Measurements from ENCODE around the gene KCNF1.

Gene KCNF1

DNA sequence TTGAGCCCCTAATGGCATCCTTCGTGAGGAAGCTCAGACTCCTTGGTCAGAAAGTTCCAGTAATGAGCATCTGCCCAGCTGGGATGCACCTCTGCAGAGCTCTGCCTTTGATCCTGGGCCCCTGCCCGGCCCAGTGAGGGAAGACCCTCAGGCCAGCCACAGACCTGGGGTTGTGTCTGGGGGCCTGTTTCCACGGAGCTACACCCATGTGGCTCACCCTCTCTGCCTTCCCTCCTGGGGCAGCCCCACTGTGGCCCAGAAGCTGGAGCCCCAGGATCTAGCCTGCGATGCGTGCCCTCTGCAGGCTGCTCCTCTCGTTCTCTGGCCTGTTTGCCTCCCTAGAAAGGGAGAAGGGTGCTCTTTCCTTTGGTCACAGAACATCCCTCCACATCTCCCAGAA, 9.8 kb downstream of the KCNF1 start:
- DNase-seq, result no peak

DNA sequence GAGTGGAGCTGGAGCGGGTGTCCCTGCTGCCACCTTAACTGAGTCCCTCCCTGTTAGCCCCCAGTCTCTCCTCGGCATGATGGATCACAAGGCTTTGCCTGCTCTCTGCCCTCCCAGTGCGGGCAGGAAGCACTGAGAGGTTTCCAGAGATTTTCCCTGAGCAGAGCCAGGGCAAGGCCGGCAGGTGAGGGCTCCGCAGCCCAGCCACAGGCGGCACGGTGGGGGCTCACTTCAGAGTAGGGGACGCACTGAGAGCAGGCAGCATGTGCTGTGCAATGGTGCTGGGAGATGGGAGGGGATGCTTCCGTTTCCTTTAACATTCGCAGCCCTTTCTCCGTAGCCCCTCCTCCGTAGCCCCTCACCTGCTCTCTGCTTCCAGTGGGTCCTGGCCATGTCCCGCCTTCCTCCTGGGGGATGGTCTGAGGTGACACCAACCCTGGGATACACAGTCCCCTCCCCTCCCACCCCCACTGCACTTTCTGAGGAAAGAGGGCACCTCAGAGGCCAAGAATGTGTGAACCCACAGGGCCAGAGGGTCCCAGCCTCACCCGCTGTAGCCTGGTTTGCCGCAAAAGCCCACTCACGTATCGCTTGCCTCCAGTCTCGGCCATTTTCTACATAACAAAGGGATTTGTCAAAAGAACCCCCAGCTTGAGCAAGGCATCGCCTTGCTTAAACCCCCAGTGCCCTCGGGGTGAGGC, 10.7 kb downstream of the KCNF1 start:
- no peak for DNase-seq

DNA sequence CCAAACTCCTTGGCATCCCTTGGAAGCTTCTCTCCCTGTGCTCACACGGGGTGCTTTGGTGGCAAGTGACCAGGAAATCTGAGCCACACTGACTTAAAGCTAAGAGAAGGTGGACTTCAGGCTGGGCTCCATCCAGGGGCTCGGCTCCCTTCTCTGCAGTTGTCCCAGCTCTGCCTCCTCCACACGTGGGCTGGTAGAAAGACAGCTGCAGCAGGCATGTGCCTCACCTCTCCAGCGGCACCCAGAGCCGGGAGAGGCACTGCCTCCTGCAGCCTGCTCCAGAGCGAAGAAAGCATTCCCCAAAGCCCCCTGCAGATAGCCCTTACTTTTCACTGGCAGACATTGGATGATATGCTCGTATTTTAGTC, 11.3 kb downstream of the KCNF1 start:
- no peak for DNase-seq

DNA sequence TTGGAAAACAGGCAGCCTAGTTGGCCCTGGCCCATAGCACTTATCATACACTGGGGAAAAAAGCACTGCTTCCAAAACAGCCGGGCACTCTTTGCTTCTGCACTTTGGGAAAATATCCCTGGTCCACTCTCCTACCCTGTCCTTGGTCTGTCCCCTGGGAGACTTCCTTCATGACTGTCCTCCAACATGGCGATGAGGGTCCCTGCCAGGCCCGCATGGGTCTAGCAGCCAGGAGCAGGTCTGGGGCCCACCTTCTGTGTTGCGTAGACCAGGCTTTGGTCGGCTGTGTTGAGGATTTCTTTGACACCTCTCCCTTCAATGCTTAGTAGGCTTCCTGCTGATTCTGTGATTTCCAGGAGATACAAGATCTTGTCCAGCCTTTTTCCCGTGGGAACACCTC, 12.2 kb downstream of the KCNF1 start:
- DNase-seq, result no peak

DNA sequence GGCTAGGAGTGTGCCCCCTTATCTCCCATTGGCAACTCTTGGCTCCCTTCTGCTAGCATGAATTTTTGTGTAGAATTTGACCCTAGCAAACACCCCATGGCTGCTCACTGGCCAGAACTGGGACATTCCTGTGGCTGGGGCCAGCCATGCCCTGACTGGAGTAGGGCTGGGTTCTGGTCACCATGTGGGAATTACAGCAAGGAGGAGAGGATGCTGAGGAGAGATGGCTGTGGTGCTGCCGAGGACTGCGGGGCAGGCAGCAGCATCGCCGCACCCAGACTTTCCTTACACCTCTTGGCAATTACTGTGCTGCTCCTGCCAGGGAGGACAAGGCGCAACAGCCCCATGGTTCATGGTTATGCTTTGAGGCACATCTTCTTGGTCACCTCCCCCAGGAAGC, 12.7 kb downstream of the KCNF1 start:
- no peak for DNase-seq

DNA sequence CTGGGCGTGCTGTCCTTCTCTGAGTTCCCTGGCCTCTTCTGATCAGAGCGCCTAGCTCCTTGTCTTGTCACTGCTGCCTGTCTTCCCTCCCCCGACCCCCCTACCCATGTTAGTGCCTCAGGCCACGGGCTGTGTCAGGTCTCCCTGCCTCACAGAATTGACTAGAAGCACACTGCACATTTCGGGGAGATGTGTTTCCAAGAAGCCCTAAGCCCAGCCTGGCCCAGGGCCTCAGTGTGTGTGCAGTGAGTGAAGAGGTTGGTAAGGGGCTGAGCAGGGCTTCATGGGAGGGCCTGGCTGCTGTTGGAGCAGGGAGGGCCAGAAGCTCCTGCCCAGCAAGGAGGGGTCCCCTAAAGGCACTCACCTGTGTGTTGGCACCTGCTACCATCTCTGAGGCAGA, 13.1 kb downstream of the KCNF1 start:
- no peak for DNase-seq

DNA sequence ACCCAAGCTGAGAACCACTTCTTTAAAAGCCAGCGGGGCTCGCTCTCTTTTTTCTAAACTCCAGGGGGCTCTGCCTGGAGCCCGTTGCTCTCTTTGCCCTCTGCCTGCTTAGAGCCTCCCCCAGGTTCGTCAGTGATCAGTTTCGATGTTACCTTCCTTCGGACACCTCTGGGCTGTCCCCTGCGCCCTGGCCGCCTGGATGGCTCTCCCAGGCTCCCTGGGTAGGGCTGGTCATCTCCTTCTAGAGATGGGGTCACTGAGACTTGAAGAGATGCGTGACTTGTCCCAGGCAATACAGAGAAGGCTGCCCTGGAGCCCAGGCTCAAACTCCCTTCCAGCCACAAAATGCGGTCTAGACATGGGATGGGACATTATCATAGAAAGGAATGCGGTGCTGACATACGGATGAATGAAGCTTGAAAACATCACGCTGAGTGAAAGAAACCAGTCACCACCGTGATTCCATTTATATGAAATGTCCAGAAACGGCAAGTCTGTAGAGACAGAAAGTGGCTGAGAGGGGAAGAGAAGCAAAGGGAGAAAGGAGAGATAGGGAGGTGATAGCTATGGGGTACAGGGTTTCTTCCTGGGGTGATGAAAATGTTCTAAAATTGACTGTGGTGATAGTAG, 14.6 kb downstream of the KCNF1 start:
- no peak for DNase-seq

DNA sequence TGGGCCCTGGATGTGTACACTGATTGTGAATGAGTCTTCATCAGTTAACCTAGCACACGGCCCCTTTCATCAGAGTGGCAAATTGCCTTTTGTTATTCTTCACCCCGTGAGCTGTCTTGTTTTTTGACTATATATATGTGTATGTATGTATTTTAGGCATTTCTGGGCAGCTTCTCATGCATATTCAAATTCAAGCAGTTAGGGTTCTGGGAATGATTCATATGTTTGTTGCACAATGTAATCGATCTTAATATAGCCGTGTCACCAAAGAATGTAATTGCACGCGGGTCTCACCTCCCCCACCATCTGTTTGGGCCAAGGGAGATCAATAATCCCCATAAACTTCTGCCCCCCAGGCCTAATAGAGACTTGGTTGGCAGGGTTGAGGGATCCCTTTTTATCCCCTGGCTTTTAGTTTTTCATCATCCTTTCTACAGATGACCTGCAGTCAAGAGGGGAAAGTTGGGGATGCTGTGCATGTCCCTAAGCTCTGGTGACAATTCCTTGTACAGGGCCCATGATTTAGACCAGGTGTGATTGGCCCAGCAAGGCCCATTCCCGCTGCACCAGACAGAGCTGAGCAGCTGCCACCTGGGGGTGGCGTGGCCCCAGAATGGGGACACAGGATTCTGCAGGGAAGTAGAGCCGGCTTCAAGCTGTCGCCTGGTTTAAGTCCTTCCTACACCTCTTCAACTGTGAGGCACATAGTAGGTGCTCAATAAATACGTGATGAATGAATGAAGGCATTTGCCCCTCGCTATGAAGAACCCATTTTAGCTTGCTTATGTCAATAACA, 19.2 kb downstream of the KCNF1 start:
- DNase-seq, result no peak

DNA sequence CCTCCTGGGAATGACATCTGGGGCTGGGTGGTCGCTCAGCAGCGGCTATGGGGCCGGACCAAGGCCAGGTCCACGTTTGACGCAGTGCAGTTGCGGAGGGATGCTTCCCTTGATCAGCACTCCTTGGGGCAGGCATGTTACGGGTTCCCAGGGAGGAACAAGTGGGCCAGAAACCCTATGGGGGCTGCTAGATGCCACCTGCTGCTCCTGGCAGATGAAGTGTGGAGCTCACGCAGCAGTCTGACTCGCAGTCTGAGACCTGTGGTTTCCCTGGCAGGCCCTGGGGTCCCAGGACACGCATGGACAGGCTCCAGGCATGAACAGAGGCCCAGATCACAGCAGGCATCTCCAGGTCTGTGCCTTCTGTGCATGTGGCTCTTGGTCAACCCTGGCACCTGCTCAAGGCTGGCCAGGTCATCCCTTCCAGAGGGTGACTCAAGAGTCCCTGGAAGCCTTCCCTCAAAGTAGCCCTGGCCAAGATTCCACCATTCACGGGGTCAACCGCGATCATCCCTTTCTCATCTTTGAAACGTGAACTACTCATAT, 20.0 kb downstream of the KCNF1 start:
- no peak for DNase-seq

DNA sequence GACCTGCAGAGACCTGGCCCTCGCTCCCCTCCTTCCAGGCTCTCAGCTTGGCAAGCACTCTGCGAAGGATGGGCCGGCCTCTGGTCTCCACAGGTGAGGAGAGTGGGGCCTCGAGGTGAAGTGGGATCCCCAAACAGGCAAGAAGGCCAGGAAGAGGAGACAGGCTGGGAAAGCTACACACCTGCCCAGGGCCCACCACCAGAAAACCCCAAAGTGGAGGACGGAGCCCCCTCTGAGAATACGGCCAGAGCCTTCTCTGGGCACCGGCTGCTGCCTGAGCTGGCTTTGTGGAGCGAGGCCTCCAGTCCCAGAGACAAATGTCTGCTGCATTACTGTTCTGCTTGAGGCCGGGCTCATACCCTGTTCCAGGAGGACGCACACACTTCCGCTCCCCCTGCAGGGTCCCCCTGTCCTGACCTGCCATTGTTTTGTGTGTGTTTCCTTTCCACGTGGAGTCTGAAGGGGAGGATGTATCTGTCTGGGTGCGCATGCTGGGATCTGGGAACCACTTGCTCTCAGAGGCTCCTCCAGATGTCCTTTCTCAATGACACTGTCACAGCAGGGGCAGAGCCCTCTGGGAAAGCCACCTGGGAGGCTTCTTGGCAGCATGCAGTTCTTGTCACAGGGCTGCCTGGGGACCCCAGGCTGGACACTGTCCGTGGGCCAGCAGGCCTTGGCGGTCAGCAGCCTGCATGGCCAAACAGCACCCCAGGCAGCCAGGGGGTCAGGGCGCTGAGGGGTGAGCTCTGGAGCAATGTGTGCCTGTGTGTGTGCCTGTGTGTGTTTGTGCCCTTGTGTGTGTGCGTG, 20.8 kb downstream of the KCNF1 start:
- DNase-seq, result no peak

DNA sequence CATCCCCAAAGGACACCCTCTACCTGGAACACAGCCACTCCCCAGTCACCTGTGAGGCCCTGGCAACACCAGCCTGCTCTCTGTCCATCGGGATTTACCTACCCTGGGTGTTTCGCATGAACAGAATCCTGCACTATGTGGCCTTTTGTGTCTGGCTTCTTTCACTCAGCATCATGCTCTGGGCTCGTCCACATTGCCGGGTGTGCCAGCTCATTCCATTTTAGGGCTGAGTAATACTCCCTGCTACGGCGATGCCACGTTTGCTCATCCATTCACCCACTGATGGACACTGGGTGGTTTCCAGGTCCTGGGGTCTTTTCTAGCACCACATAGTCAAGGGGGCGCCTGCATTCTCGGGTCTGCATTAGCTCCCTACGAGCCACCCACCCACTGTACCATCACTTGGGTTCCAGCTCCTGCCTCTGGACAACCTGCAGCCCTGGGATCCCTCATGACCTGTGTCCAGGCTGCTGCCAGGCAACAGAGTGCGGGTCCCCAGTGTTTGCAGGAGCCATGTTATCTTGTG, 22.0 kb downstream of the KCNF1 start:
- no peak for DNase-seq

DNA sequence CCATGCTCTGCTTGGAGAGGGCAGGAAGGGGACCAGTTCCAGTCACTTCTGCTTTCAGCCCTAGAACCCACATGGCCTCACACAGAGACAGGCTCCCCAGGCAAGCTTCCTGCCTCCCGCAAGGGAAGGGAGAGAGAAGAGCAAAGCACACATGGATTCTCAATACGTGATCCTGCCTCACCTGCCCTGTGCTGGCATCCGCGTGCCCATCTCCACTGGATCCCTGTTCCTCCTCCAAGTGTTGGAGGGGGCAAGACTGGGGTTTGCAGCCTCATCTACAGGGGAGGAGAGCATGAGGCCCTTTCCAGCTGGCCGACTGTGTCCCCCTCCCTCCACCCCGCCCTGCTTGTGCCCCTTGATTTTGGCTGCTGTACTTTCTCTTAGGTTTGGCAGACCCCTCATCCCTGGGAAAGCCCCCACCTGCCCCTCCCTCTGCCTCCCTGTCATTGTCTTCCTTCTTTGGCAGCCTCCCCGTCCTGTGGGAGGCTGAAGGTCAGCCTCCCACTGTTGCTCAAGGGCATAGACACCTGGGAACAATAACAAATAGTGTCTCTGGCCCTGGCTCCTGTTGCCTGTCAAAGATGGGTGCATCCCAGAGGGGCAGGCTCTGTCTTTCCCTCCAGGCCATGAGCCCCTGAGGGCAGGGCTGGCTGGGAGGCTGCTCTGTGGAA, 22.7 kb downstream of the KCNF1 start:
- DNase-seq, result no peak

DNA sequence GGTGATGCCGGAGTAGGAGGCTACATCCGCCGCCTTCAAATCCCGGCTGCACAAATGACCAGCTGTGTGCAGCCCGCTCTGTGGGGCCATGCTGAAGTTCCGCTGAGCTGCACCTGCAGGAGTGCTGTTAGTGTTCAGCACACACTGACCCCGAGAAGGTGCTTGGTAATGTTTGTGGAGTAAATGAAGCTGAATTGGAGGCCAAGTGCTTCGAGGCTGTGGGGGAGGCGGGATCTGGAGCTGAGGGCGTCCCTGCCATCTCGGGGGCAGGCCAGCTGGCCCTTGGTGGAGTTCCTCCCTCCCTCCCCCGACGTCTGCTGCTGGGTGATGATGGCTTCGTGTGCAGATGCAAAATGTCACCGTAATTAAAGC, 23.2 kb downstream of the KCNF1 start:
- no peak for DNase-seq

DNA sequence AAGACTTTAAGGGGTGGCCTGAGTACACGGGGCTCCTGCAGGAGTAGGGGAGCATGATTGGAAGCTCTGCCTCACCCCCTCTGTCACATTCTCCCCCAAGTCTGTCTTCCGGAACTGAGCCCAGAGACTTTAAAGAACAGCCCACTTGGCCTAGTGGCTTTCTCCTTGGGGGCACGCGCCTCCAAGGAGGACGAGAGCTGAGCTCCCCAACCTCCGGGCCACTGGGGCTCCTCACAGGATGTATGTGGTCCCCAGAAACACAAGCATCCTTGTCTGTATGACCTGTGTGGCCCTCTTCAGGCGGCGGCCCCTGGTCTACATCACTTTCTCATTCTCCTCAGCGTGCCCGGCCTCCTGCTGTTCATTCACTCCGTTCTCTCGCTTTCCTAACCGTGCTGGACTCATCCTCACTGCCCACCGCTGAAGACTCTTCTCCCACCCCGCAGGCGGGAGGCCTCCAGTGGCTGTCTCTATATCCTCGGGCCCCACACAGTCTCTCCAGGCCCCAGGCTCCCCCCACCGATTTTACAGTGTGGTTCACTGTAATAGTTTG, 23.7 kb downstream of the KCNF1 start:
- no peak for DNase-seq

DNA sequence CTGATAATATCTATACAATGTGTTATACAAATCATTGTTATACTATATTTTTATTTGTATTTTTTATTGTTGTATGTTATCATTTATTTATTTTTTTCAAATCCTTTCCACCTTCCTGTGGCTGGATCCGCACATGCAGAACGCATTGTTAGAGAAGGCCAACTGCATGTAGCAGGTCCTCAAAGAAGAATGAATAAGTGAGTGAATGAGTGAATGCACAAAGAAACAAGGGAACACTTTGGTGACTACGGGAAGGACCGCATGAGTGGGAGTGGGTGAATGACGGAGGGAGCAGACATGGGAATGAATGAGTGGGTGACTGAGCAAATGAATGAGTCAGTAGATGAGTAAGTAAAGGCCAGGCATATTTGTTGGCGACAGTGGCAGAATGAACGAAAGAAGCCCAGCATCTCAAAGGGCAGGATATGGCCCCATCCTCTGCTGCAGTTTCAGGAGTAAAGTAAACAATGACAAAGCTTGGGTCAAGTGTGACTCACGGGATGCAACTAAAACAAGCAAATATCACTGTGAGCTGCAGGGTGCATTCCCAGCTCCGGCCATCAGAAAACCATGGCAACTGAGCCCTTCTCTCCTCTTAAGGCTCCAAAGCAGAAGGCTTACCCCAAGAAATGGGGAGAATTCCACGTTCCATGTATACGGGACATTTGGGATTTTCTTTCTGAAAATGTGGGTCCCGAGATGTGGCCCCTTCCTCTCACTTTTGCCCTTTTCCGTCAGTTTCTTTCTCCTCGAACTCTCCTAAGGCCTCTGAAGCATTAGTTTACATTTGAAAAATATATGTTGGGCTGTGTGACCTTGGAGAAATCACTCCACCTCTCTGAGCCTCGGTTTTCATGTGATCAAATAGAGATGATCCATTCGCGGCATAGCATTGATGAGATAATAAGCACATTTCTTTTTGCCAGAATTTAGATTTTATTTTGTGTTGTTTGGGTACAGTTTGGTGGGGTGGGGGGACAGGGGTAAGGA, 24.5 kb downstream of the KCNF1 start:
- no peak for DNase-seq

DNA sequence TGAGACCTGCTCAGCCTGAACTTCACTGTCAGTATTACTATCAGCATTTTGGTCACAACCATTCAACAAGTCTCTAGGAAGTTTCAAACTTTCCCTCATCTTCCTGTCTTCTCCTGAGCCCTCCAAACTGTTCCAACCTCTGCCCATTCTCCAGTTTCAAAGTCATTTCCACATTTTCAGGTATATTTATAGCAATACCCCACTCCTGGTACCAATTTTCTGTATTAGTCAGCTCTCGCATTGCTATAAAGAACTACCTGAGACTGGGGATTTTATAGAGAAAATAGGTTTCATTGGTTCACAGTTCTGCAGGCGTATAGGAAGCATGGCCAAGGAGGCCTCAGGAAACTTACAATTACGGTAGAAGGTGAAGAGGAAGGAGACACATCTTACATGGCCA, 27.3 kb downstream of the KCNF1 start:
- DNase-seq, result no peak

DNA sequence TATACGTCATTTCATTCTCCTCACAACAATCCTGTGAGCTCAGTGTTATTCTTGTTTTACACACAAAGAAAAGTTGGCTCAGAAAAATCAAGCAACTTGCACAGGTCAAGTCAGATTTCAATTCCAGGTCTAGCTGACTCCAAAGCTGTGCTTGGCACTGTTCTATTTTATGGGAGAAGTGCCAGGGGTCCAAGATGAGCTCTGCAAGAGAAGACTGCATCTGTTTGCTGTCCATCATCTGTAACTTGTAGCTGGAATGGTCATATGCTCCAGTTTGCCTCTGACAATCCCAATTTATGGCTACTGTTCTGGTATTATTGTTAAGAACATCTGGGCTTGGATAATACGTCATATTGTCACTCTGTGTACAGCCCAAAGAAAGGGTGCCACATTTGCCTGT, 28.9 kb downstream of the KCNF1 start:
- no peak for DNase-seq

DNA sequence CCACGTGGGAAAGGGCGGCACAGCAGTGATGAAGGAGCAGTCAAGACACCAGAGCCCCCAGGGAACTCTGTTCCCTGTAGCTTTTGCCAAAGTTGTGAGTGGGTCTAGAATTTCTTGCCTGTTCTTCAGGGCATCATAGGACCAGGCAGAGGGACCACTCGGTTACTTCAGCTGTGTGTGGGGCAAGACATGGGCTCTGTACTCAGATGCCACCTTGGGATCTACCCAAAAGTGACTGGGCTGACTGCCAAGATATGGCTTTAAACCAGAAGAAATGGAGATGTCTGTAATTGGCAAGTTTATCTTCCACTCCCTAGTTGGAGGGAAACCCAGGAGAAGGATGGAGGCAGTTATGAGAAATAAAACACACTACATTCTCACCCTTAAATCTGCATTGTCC, 29.6 kb downstream of the KCNF1 start:
- DNase-seq, result no peak

DNA sequence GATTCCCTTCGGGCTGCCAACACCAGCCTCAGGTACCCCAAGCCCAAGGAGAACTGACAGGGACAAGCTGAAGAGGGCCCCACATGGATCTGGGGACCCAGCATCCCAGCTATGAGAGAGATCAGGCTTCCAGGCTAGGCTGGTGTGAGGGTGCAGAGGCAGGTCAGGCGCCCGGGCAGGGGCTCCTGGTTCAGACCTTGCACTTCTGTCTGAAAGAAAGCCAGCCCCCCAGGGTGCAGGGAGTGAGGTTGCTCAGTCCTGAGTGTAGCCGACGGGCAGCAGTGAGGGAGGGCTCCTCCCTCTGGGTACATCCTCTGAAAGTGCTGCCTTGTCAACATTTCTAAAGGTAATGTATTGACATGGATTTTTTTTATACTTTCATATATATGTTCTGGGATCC, 33.1 kb downstream of the KCNF1 start:
- DNase-seq, result no peak

DNA sequence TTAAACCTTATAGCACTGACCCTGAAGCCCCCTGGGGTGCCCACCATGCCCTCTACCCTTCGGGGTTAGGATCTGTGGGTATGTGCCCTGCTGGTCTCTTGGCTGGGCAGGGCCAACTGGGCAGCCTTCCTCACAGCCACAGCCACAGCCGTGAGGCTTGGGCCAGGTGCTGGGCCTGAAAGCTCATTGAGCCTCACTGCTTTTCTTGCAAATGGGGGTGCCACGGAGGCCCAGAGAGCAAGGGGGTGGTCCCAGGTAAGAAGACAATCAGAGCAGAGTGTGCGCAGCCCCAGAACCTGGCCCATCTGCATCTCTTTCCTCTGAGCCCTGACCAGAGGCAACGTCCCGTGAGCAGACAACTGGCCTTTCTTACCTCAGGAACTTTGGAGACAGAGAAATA, 34.7 kb downstream of the KCNF1 start:
- no peak for DNase-seq

DNA sequence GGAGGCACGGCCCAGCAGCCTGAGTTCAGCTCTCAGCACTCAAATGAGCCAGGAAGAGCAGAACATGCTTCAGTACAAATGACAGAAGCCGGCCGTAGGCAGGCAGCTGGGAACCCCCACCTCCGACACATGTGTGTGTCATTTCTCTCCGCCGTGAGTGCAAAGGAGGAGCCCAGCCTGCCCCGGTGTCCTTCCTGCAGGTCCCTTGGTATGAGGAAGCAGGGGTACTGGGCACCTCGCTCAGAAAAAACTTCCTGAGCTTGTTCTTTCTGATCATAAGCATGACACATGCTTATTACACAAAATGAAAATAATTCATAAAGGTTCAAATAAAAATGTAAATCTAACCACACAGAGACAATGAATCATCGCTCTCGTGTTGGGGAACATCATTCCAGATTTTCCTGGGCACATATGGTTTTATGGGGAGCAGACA, 35.3 kb downstream of the KCNF1 start:
- DNase-seq, result no peak

Measured in activated T-cell treated with anti-CD3 and anti-CD28 coated beads, Interleukin-2, amount 50 U/mL, for 1 hour (primary cell).